ENCODE measurements around the gene TAF13. TPM values are rescaled to one million over a fixed set of nuclear protein-coding genes. Genes with fewer than 3 reads are reported as not detected.

Gene TAF13
- total RNA-seq, 2 donors from 2014 or later: 39.2 to 48.6 TPM

DNA sequence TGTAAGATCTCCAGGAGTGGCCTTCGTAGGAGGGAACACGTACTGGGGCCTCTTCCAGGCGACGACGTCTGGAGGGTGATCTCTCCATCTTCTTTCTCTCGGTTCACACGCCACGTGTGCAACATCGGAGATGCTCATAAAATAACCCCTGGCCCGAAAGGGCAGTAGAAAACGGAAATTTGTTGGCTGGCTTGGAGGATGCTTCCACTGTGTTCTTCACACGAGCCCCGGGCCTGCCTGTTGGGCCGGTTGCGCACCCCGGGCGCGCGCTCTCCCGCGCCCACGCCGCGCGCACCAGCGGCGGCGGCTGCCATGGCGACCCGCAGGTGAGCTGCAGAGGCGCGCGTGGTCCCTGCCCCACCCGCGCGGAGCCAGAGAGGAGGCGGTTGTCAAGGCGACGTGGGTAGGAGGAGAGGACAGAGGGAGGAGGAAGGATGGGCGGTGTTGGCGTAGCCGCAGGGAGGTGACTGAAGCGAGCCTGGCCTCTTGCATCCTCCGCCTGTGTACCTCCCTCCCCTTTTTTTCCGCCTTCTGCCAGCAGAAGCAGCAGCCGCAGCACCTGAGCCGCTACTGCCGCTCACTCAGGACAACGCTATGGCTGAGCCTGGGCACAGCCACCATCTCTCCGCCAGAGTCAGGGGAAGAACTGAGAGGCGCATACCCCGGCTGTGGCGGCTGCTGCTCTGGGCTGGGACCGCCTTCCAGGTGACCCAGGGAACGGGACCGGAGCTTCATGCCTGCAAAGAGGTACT lies 38.0 kb upstream of the TAF13 start, which contains the start of gene ELAPOR1:
Gene ELAPOR1 (plus strand): TSS at position 526 of the 752 bp plus-strand sequence. CDS start 69 bp downstream, at position 595.
- WGBS, 2 experiments (ENCODE audit: insufficient coverage in 1 of 2, insufficient read length in 1 of 2): 3 to 5% methylated on average over 14 to 56 of the region's 56 CpGs
- Histone ChIP-seq H3K4me3 (ENCODE audit: low read length) (peak within 1 kb of the TSS; percentile 73), H3K36me3 (ENCODE audit: control insufficient read depth, insufficient read depth, low read length) (no peaks in the 10 kb centered on the region), H3K27ac (ENCODE audit: low read depth, low read length) (no peak within 1 kb of the TSS), H3K27me3 (ENCODE audit: control insufficient read depth, insufficient read depth, low read length, poor library complexity, severe bottlenecking) (peaks cover 80% of the 10 kb centered on the region), H3K4me1 (ENCODE audit: control insufficient read depth, insufficient read depth, low read length) (peaks cover 4% of the 10 kb centered on the region), H3K9ac (ENCODE audit: extremely low read depth, low read length, poor library complexity, severe bottlenecking) (no peak within 1 kb of the TSS), H3K9me3 (ENCODE audit: control insufficient read depth, low read length) (no peaks in the 10 kb centered on the region)
- Mint-ChIP-seq H3K36me3 (ENCODE audit: low read depth) (no peaks in the 10 kb centered on the region), H3K27me3 (ENCODE audit: insufficient read depth) (peaks cover 84% of the 10 kb centered on the region), H3K27ac (no peak within 1 kb of the TSS), H3K4me3 (peak within 1 kb of the TSS; percentile 42), H3K4me1 (peaks cover 2% of the 10 kb centered on the region), H3K9me3 (no peaks in the 10 kb centered on the region)
- TF ChIP-seq, protein P1, sequence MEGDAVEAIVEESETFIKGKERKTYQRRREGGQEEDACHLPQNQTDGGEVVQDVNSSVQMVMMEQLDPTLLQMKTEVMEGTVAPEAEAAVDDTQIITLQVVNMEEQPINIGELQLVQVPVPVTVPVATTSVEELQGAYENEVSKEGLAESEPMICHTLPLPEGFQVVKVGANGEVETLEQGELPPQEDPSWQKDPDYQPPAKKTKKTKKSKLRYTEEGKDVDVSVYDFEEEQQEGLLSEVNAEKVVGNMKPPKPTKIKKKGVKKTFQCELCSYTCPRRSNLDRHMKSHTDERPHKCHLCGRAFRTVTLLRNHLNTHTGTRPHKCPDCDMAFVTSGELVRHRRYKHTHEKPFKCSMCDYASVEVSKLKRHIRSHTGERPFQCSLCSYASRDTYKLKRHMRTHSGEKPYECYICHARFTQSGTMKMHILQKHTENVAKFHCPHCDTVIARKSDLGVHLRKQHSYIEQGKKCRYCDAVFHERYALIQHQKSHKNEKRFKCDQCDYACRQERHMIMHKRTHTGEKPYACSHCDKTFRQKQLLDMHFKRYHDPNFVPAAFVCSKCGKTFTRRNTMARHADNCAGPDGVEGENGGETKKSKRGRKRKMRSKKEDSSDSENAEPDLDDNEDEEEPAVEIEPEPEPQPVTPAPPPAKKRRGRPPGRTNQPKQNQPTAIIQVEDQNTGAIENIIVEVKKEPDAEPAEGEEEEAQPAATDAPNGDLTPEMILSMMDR (conservative IDR thresholded peaks at IDR 0.05): no peak
- DNase-seq: peak; percentile 84

DNA sequence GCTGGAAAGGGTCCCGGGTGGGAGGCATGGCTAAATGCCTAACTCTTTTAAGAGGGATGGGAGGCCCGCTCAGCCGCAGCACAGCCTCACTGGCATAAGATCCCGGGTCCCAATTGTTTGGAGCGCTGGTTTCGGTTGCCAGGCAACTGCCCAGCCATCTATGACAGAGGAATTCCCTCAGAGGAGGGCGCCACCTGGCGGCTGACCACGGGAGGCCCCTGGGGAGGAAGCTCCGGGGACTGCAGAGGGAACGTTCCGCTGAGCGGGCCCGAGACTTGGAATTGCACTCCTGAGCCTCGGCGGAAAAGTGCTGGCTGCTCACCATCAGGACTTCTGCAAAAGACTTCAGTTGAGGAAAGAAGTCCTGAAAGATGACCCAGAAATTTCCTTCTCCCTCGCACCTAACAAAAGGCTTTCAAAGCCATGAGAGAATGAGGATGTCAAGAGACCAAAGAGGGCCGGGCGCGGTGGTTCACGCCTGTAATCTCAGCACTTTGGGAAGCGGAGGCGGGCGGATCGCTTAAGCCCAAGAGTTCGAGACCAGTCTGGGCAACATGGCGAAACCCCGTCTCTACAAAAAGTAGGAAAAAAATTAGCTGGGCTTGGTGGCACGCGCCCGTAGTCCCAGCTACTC lies 37.0 kb upstream of the TAF13 start:
- peak overlapping the region; percentile 42 for H3K4me3 Mint-ChIP-seq
- 13 to 19% methylated on average over 26 to 31 of the region's 31 CpGs for WGBS, 2 experiments (ENCODE audit: insufficient coverage in 1 of 2, insufficient read length in 1 of 2)
- peaks cover 87% of the 10 kb centered on the region for H3K27me3 Mint-ChIP-seq (ENCODE audit: insufficient read depth)
- Histone ChIP-seq H3K4me3 (ENCODE audit: low read length) (no peak overlapping the region), H3K9me3 (ENCODE audit: control insufficient read depth, low read length) (no peaks in the 10 kb centered on the region), H3K36me3 (ENCODE audit: control insufficient read depth, insufficient read depth, low read length) (no peaks in the 10 kb centered on the region), H3K9ac (ENCODE audit: extremely low read depth, low read length, poor library complexity, severe bottlenecking) (no peak overlapping the region), H3K4me1 (ENCODE audit: control insufficient read depth, insufficient read depth, low read length) (peaks cover 4% of the 10 kb centered on the region), H3K27ac (ENCODE audit: low read depth, low read length) (peak overlapping the region; percentile 83), H3K27me3 (ENCODE audit: control insufficient read depth, insufficient read depth, low read length, poor library complexity, severe bottlenecking) (peaks cover 84% of the 10 kb centered on the region)
- H3K36me3 Mint-ChIP-seq (ENCODE audit: low read depth): no peaks in the 10 kb centered on the region
- H3K27ac Mint-ChIP-seq: no peak overlapping the region
- peaks cover 2% of the 10 kb centered on the region for H3K4me1 Mint-ChIP-seq
- TF ChIP-seq, protein P1 (conservative IDR thresholded peaks at IDR 0.05): peak; percentile 99
- H3K9me3 Mint-ChIP-seq: no peaks in the 10 kb centered on the region
- peak; percentile 99 for DNase-seq

DNA sequence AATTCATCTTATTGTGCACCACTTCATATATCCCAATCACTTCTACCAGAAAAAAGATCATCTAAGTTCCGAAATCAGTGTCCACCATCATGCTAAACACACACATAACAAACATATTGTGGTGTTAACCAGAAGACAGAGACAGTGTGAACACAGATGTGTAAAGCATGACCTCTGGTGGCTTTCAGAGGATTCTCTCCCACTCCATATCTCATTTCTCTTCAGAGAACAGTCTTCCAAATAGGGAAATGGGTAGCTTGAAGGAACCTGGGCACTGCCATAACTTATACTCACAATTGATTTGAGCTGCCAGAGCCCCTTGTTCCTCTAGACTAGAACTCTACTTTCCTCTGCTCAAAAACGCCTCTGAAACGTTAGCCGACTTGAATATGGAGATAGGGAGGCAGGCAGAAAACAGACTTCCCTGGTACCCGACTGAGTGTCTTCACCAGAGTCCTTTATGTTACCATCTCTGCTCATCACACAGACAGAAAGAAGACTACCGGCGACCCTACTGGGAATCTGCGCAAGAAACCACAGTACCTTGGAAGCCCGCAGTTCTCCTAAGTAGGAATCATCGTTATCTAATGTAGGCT lies 36.4 kb upstream of the TAF13 start:
- Mint-ChIP-seq H3K36me3 (ENCODE audit: low read depth) (no peaks in the 10 kb centered on the region), H3K4me1 (peaks cover 2% of the 10 kb centered on the region), H3K4me3 (no peak overlapping the region), H3K27ac (no peak overlapping the region), H3K9me3 (no peaks in the 10 kb centered on the region), H3K27me3 (ENCODE audit: insufficient read depth) (peaks cover 92% of the 10 kb centered on the region)
- 35 to 52% methylated on average over 4 to 10 of the region's 10 CpGs for WGBS, 2 experiments (ENCODE audit: insufficient coverage in 1 of 2, insufficient read length in 1 of 2)
- DNase-seq: no peak
- Histone ChIP-seq H3K9ac (ENCODE audit: extremely low read depth, low read length, poor library complexity, severe bottlenecking) (no peak overlapping the region), H3K36me3 (ENCODE audit: control insufficient read depth, insufficient read depth, low read length) (no peaks in the 10 kb centered on the region), H3K27me3 (ENCODE audit: control insufficient read depth, insufficient read depth, low read length, poor library complexity, severe bottlenecking) (peaks cover 87% of the 10 kb centered on the region), H3K9me3 (ENCODE audit: control insufficient read depth, low read length) (no peaks in the 10 kb centered on the region), H3K27ac (ENCODE audit: low read depth, low read length) (peak overlapping the region; percentile 83), H3K4me3 (ENCODE audit: low read length) (no peak overlapping the region), H3K4me1 (ENCODE audit: control insufficient read depth, insufficient read depth, low read length) (peaks cover 4% of the 10 kb centered on the region)
- TF ChIP-seq, protein P1 (conservative IDR thresholded peaks at IDR 0.05): no peak

Measured in endodermal cell (in vitro differentiated cells).